CD8-positive, alpha-beta memory T cell (primary cell): ENCODE measurements around the gene COX19. TPM values are rescaled to one million over a fixed set of nuclear protein-coding genes. Genes with fewer than 3 reads are reported as not detected.

Source experiments
- CTCF ChIA-PET: fragments of 350-600 bp; sonication (Branson Sonifier 250); formaldehyde crosslinking; loops from one replicate; lab custom pipeline; 2021; ENCODE audit warnings: antibody characterized with exemption; lab: Charles Lee
- POLR2A ChIA-PET: fragments of 350-600 bp; sonication (Branson Sonifier 250); formaldehyde crosslinking; loops from one replicate; lab custom pipeline; 2021; ENCODE audit warnings: antibody characterized with exemption; lab: Charles Lee
- DNase-seq, 5 donors: peaks; one replicate each; pipeline versions ENCODE4 v3.0.0 to v3.0.0-alpha.2; 2020 to 2022; ENCODE audit warnings: mixed read lengths in 1 of 5
- H3K27ac ChIP-seq: one replicate; pipeline ENCODE4 v1.7.0; 2013; ENCODE audit warnings: low read depth, mild to moderate bottlenecking, low read length, moderate library complexity
- H3K27me3 ChIP-seq: 2 replicates; pipeline ENCODE4 v1.7.0; 2013; ENCODE audit warnings: low read length, mild to moderate bottlenecking; ENCODE audit not compliant: insufficient read depth, poor library complexity, severe bottlenecking
- H3K36me3 ChIP-seq: 2 replicates; pipeline ENCODE4 v1.7.0; 2013; ENCODE audit warnings: mild to moderate bottlenecking, low read length, moderate library complexity; ENCODE audit not compliant: insufficient read depth
- H3K4me1 ChIP-seq: 2 replicates; pipeline ENCODE4 v1.7.0; 2013; ENCODE audit warnings: mild to moderate bottlenecking, low read length, moderate library complexity; ENCODE audit not compliant: insufficient read depth
- H3K4me3 ChIP-seq: 2 replicates; pipeline ENCODE4 v1.7.0; 2013; ENCODE audit warnings: mild to moderate bottlenecking, low read length
- H3K9me3 ChIP-seq: 2 replicates; pipeline ENCODE4 v1.7.0; 2013; ENCODE audit warnings: mild to moderate bottlenecking, low read length
- H3K27ac Mint-ChIP-seq, 8 donors: one replicate each; pipeline ENCODE4 v1.8.0; 2020 to 2021; ENCODE audit warnings: mixed read lengths in 8 of 8, mild to moderate bottlenecking in 6 of 8, inconsistent platforms in 3 of 8, moderate library complexity in 3 of 8
- H3K27me3 Mint-ChIP-seq, 2 donors: one replicate each; pipeline ENCODE4 v1.8.0; 2020 to 2021; ENCODE audit warnings: mixed read lengths in 2 of 2, mild to moderate bottlenecking in 1 of 2, moderate library complexity in 1 of 2
- H3K36me3 Mint-ChIP-seq, 3 donors: one replicate each; pipeline ENCODE4 v1.8.0; 2020 to 2021; ENCODE audit warnings: mixed read lengths in 3 of 3, inconsistent platforms in 1 of 3, mild to moderate bottlenecking in 1 of 3
- H3K4me1 Mint-ChIP-seq, 3 donors: one replicate each; pipeline ENCODE4 v1.8.0; 2020 to 2021; ENCODE audit warnings: mixed read lengths in 3 of 3, inconsistent platforms in 1 of 3, mild to moderate bottlenecking in 1 of 3
- H3K4me3 Mint-ChIP-seq, 7 donors: one replicate each; pipeline ENCODE4 v1.8.0; 2020 to 2021; ENCODE audit warnings: mixed read lengths in 7 of 7, mild to moderate bottlenecking in 6 of 7, moderate library complexity in 4 of 7, inconsistent platforms in 2 of 7
- H3K9me3 Mint-ChIP-seq, 5 donors: one replicate each; pipeline ENCODE4 v1.8.0; 2020 to 2022; ENCODE audit warnings: mixed read lengths in 5 of 5, mild to moderate bottlenecking in 3 of 5, moderate library complexity in 2 of 5, inconsistent platforms in 1 of 5
- polyA plus RNA-seq: library from polyadenylated mRNA; unstranded; fragments of 300-500 nt; fragmentation: Illumina TruSeq; gene quantifications from one replicate; pipeline ENCODE4 v1.2.3, GENCODE V29; 2021
- total RNA-seq, 2 experiments: library from RNA; stranded (reverse); gene quantifications; one replicate each; pipeline ENCODE4 v1.2.3, GENCODE V29; 2021

The COX19 gene
- total and polyA plus RNA-seq, 3 experiments from 2014 or later, result 18.9 to 25.9 (median 21.3) TPM

GRCh38 chr7:992709-993607, 17.6 kb upstream of the COX19 start:
- no peaks in the 10 kb centered on the region for H3K27me3 Mint-ChIP-seq
- POLR2A ChIA-PET, result interaction anchor here (1.2 to 2.0 kb wide), 2 partner anchors 73 to 264 kb away, joined by 5 to 7 read pairs; no protein-coding TSS in a partner anchor
- CTCF ChIA-PET, result interaction anchor here (0.5 to 9.5 kb wide), 51 partner anchors 8 to 671 kb away, joined by 3 to 222 read pairs (median 5); partner anchors contain the start of genes COX19, CYP2W1 and GPR146
- peaks cover 0 to 5% (median 3%) of the 10 kb centered on the region in 3 donors for H3K4me1 Mint-ChIP-seq
- peaks cover 0 to 8% (median 0%) of the 10 kb centered on the region in 3 donors for H3K36me3 Mint-ChIP-seq
- Histone ChIP-seq H3K4me1 (peaks cover 5% of the 10 kb centered on the region), H3K9me3 (no peaks in the 10 kb centered on the region), H3K27me3 (no peaks in the 10 kb centered on the region), H3K27ac (no peak overlapping the region), H3K4me3 (no peak overlapping the region), H3K36me3 (no peaks in the 10 kb centered on the region)
- no peak overlapping the region for H3K4me3 Mint-ChIP-seq
- DNase-seq, result peak; percentile 83 to 95 (median 89)
- H3K9me3 Mint-ChIP-seq, result no peaks in the 10 kb centered on the region
- peak overlapping the region in 1 of 8 donors; percentile 66 for H3K27ac Mint-ChIP-seq

GRCh38 chr7:991729-992656, 16.6 kb upstream of the COX19 start:
- Mint-ChIP-seq H3K4me1 (peaks cover 0 to 5% (median 3%) of the 10 kb centered on the region in 3 donors), H3K27ac (no peak overlapping the region)

GRCh38 chr7:990933-991728, 15.8 kb upstream of the COX19 start:
- peaks cover 2 to 4% of the 10 kb centered on the region in 2 donors for H3K27me3 Mint-ChIP-seq
- DNase-seq, result no peak
- Histone ChIP-seq H3K36me3 (no peaks in the 10 kb centered on the region), H3K4me1 (peaks cover 5% of the 10 kb centered on the region), H3K9me3 (no peaks in the 10 kb centered on the region), H3K27ac (no peak overlapping the region), H3K4me3 (no peak overlapping the region), H3K27me3 (no peaks in the 10 kb centered on the region)
- H3K4me3 Mint-ChIP-seq, result no peak overlapping the region
- H3K9me3 Mint-ChIP-seq, result no peaks in the 10 kb centered on the region
- POLR2A ChIA-PET, result no interaction called here
- CTCF ChIA-PET, result interaction anchor here (9.5 kb wide), 1 partner anchor 72 kb away, joined by 222 read pairs; no protein-coding TSS in a partner anchor
- peak overlapping the region in 1 of 8 donors; percentile 14 for H3K27ac Mint-ChIP-seq
- H3K36me3 Mint-ChIP-seq, result no peaks in the 10 kb centered on the region
- peaks cover 0 to 5% (median 3%) of the 10 kb centered on the region in 3 donors for H3K4me1 Mint-ChIP-seq

More at GRCh38 chr7:991729-992656, 16.6 kb upstream of the COX19 start:
- Histone ChIP-seq H3K27ac (no peak overlapping the region), H3K27me3 (no peaks in the 10 kb centered on the region), H3K36me3 (no peaks in the 10 kb centered on the region), H3K4me1 (peaks cover 5% of the 10 kb centered on the region), H3K9me3 (no peaks in the 10 kb centered on the region), H3K4me3 (no peak overlapping the region)
- POLR2A ChIA-PET, result interaction anchor here (0.5 to 2.0 kb wide), 2 partner anchors 74 to 83 kb away, joined by 3 to 7 read pairs; no protein-coding TSS in a partner anchor
- no peaks in the 10 kb centered on the region for H3K9me3 Mint-ChIP-seq
- H3K4me3 Mint-ChIP-seq, result no peak overlapping the region
- CTCF ChIA-PET, result interaction anchor here (0.7 to 9.5 kb wide), 33 partner anchors 10 to 188 kb away, joined by 3 to 222 read pairs (median 9); partner anchors contain the start of genes COX19, CYP2W1 and GPR146
- no peaks in the 10 kb centered on the region for H3K27me3 Mint-ChIP-seq
- DNase-seq, result no peak
- peaks cover 0 to 3% (median 0%) of the 10 kb centered on the region in 3 donors for H3K36me3 Mint-ChIP-seq

- ChIA-PET CTCF (interaction anchor here (9.5 kb wide), 1 partner anchor 73 kb away, joined by 222 read pairs; no protein-coding TSS in a partner anchor), POLR2A (no interaction called here)
- Histone ChIP-seq H3K9me3 (no peaks in the 10 kb centered on the region), H3K27ac (no peak overlapping the region), H3K4me3 (no peak overlapping the region), H3K27me3 (no peaks in the 10 kb centered on the region), H3K36me3 (no peaks in the 10 kb centered on the region), H3K4me1 (peaks cover 5% of the 10 kb centered on the region)
- no peak overlapping the region for H3K4me3 Mint-ChIP-seq
- peaks cover 0 to 5% (median 3%) of the 10 kb centered on the region in 3 donors for H3K4me1 Mint-ChIP-seq
- peaks cover 5 to 8% of the 10 kb centered on the region in 2 donors for H3K27me3 Mint-ChIP-seq
- no peaks in the 10 kb centered on the region for H3K9me3 Mint-ChIP-seq
- no peak overlapping the region for H3K27ac Mint-ChIP-seq
- H3K36me3 Mint-ChIP-seq, result no peaks in the 10 kb centered on the region
- DNase-seq, result no peak
Observed at GRCh38 chr7:990352-990932, 15.1 kb upstream of the COX19 start.

- CTCF ChIA-PET, result interaction anchor here (1.6 kb wide), 1 partner anchor 76 kb away, joined by 9 read pairs; no protein-coding TSS in a partner anchor
- Mint-ChIP-seq H3K9me3 (no peaks in the 10 kb centered on the region), H3K4me3 (no peak overlapping the region), H3K27ac (peak overlapping the region in 2 of 8 donors; percentile 42 to 95), H3K4me1 (peaks cover 0 to 5% (median 3%) of the 10 kb centered on the region in 3 donors), H3K27me3 (peaks cover 7 to 10% of the 10 kb centered on the region in 2 donors), H3K36me3 (no peaks in the 10 kb centered on the region)
- Histone ChIP-seq H3K27me3 (no peaks in the 10 kb centered on the region), H3K4me1 (peaks cover 5% of the 10 kb centered on the region), H3K36me3 (no peaks in the 10 kb centered on the region), H3K27ac (no peak overlapping the region), H3K4me3 (no peak overlapping the region), H3K9me3 (no peaks in the 10 kb centered on the region)
- POLR2A ChIA-PET, result no interaction called here
- DNase-seq, result peak in 1 of 5 donors; percentile 45
Observed at GRCh38 chr7:988963-989529, 13.7 kb upstream of the COX19 start.

- Histone ChIP-seq H3K4me1 (peaks cover 5% of the 10 kb centered on the region), H3K4me3 (no peak overlapping the region), H3K27ac (no peak overlapping the region), H3K36me3 (no peaks in the 10 kb centered on the region), H3K9me3 (no peaks in the 10 kb centered on the region), H3K27me3 (no peaks in the 10 kb centered on the region)
- Mint-ChIP-seq H3K4me1 (peaks cover 0 to 5% (median 3%) of the 10 kb centered on the region in 3 donors), H3K36me3 (no peaks in the 10 kb centered on the region), H3K9me3 (no peaks in the 10 kb centered on the region), H3K27ac (no peak overlapping the region), H3K4me3 (no peak overlapping the region), H3K27me3 (peaks cover 7 to 10% of the 10 kb centered on the region in 2 donors)
- ChIA-PET CTCF (interaction anchor here (1.6 kb wide), 1 partner anchor 77 kb away, joined by 9 read pairs; no protein-coding TSS in a partner anchor), POLR2A (no interaction called here)
- no peak for DNase-seq
Observed at GRCh38 chr7:988426-988911, 13.1 kb upstream of the COX19 start.
